GM12865 (cell line): ENCODE results near the gene DIAPH2.

Experiments used
- DNase-seq: peaks from one replicate; pipeline ENCODE4 v3.0.0; 2010; ENCODE audit warnings: low read depth
- H3K4me3 ChIP-seq: 2 replicates; pipeline ENCODE4 v1.5.1; 2011; ENCODE audit warnings: mild to moderate bottlenecking, low read depth, low read length, control low read depth
- CTCF ChIP-seq: IDR thresholded peaks from 2 replicates; pipeline ENCODE4 v1.5.1; 2011; ENCODE audit warnings: low read length, control low read depth, low read depth, inconsistent platforms; ENCODE audit not compliant: insufficient read depth; ENCODE audit errors: missing control alignments

The DIAPH2 gene

DNA sequence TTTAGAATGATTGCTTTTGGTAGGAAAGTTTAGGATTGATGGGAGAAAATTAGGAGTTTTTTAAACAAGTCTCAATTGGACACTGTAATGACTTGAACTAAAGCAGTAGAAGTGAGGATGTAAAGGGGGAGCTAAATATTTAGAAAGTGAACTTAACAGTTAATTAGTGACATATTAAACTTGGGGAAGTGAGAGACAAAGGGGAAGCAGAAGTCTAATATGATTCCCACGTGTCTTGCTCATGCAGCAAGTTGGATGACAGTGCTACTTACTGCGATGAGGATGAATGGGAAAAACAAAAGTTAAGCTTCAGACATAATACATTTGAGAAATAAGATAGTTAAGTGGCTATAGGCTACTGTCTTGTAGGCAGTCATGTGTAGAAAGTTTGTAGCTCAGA lies 309.5 kb downstream of the DIAPH2 start:
- DNase-seq, result no peak
- H3K4me3 ChIP-seq, result no peak overlapping the region
- TF ChIP-seq CTCF, result no peak

DNA sequence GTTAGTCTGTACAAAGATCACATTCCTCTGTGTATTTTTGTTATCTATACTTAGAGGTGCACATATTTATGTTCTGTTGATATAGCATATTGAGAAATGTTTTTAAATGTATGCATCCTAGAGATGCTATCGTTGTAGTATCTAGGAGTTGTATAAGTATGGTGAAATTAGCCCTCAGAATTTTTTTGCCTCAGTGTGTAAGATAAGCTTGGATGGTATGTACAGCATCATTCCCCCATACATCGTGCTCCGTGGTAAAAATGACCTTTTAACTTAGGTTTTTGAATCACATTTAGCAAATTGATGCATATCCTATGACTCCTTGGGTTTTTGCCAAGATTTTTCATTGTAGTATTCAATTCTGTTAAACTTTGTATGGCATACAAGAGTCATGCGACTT lies 312.6 kb downstream of the DIAPH2 start:
- no peak overlapping the region for H3K4me3 ChIP-seq
- TF ChIP-seq CTCF, result no peak
- no peak for DNase-seq

DNA sequence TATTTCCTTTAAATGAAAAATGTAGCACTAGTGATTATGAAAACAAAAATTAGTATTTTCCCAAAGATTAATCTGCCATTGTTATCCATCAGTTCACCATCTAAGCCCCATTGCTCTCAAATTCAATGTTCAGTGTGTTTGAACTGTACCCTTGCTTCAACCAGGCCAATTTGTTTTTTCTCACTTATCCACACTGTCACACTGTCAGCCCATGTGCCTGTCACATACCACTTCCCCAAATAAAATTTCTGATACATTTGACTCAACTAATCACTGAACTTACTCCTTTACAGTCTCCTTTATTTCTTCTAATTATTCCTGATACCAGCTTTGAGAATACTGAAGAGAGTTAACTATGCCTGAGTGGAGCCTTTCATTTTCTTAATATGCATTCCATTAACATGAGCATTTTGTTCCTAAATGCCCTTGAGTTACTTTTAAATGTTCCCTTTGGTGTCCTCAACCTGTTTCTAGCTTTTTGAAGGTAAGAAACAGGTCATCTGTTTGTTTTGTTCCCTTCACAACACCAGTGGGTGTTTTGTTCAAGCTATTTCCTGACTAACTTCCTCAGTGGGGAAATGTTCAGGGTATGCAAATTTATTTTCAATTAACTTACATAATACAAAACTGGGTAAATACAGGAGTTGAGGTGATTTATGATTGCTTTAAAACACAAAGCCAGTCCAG lies 316.2 kb downstream of the DIAPH2 start:
- no peak overlapping the region for H3K4me3 ChIP-seq
- TF ChIP-seq CTCF, result no peak
- DNase-seq, result no peak

- no peak for TF ChIP-seq CTCF
- no peak overlapping the region for H3K4me3 ChIP-seq
- no peak for DNase-seq
Observed at GRCh38 chrX:97006167-97006566, 321.5 kb downstream of the DIAPH2 start.

DNA sequence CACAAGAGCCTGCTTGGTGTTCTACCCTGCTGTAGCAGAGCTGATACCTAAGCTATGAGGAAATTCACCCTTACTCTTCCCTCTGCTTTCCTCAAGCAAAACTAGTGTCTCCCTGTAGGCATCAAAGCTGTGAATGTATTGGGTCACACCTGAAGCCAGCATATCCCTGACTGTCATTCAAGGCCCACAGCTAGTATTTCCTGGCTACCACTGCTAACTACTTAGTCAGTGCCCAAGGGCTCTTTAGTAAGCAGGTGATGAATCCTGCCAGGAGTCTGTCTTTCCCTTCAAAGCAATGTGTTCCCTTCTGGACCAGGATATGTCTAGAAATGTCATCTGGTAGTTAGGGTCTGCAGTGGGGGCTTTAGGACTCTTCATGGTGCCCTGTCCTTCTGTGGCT lies 324.7 kb downstream of the DIAPH2 start:
- TF ChIP-seq CTCF, result no peak
- DNase-seq, result no peak
- no peak overlapping the region for H3K4me3 ChIP-seq

GRCh38 chrX:97011540-97011939 lies 326.9 kb downstream of the DIAPH2 start:
- DNase-seq, result no peak
- no peak overlapping the region for H3K4me3 ChIP-seq
- TF ChIP-seq CTCF, result no peak

GRCh38 chrX:97016106-97016505 lies 331.5 kb downstream of the DIAPH2 start:
- H3K4me3 ChIP-seq, result no peak overlapping the region
- TF ChIP-seq CTCF, result no peak
- no peak for DNase-seq
